Activated T-helper 1 cell treated with anti-CD3 and anti-CD28 coated beads, Interleukin-2, amount 50 U/mL, for 16 hours (primary cell): ENCODE measurements around the gene PARD3B.

Experiments
- DNase-seq, 2 donors: peaks; one replicate each; pipeline ENCODE4 v3.0.0-alpha.2; 2020; ENCODE audit warnings: low read depth in 1 of 2, low spot score in 1 of 2

PARD3B gene

GRCh38 chr2:204886713-204887112 is 341.4 kb downstream of the PARD3B start:
- DNase-seq, result no peak

- no peak for DNase-seq
Observed at GRCh38 chr2:204888222-204888621, 342.9 kb downstream of the PARD3B start.

- DNase-seq, result no peak
Observed at GRCh38 chr2:204890680-204891079, 345.4 kb downstream of the PARD3B start.

GRCh38 chr2:204891739-204892138 is 346.5 kb downstream of the PARD3B start:
- no peak for DNase-seq

GRCh38 chr2:204892506-204893255 is 347.4 kb downstream of the PARD3B start:
- DNase-seq, result no peak

GRCh38 chr2:204896146-204896545 is 350.9 kb downstream of the PARD3B start:
- no peak for DNase-seq

- DNase-seq, result no peak
Observed at GRCh38 chr2:204897561-204897960, 352.3 kb downstream of the PARD3B start.

- no peak for DNase-seq
Observed at GRCh38 chr2:204898928-204899640, 353.8 kb downstream of the PARD3B start.

- DNase-seq, result no peak
Observed at GRCh38 chr2:204899983-204900382, 354.7 kb downstream of the PARD3B start.

GRCh38 chr2:204900487-204900886 is 355.2 kb downstream of the PARD3B start:
- DNase-seq, result no peak

- no peak for DNase-seq
Observed at GRCh38 chr2:204900910-204901309, 355.6 kb downstream of the PARD3B start.

- DNase-seq, result no peak
Observed at GRCh38 chr2:204901591-204901990, 356.3 kb downstream of the PARD3B start.

GRCh38 chr2:204909791-204910190 is 364.5 kb downstream of the PARD3B start:
- DNase-seq, result no peak

GRCh38 chr2:204913312-204913711 is 368.0 kb downstream of the PARD3B start:
- no peak for DNase-seq

- no peak for DNase-seq
Observed at GRCh38 chr2:204913854-204914464, 368.7 kb downstream of the PARD3B start.

- DNase-seq, result no peak
Observed at GRCh38 chr2:204914708-204915107, 369.4 kb downstream of the PARD3B start.

- DNase-seq, result no peak
Observed at GRCh38 chr2:204917089-204917701, 371.9 kb downstream of the PARD3B start.

GRCh38 chr2:204920776-204921175 is 375.5 kb downstream of the PARD3B start:
- DNase-seq, result no peak

- DNase-seq, result no peak
Observed at GRCh38 chr2:204923957-204924356, 378.7 kb downstream of the PARD3B start.

GRCh38 chr2:204931562-204931961 is 386.3 kb downstream of the PARD3B start:
- DNase-seq, result no peak

- no peak for DNase-seq
Observed at GRCh38 chr2:204933735-204934374, 388.6 kb downstream of the PARD3B start.
